GM18499 (cell line): ENCODE results near the gene DTNB.

Experiments
- ATAC-seq: cut with Tn5 transposase; IDR thresholded peaks from one replicate; pipeline ENCODE4 v1.9.1; 2021; ENCODE audit warnings: moderate number of reproducible peaks; ENCODE audit not compliant: insufficient read depth, unreplicated experiment

Gene DTNB

GRCh38 chr2:25595393-25595792, 78.0 kb downstream of the DTNB start:
- ATAC-seq, result no peak

GRCh38 chr2:25594991-25595390, 78.4 kb downstream of the DTNB start:
- ATAC-seq, result no peak

DNA sequence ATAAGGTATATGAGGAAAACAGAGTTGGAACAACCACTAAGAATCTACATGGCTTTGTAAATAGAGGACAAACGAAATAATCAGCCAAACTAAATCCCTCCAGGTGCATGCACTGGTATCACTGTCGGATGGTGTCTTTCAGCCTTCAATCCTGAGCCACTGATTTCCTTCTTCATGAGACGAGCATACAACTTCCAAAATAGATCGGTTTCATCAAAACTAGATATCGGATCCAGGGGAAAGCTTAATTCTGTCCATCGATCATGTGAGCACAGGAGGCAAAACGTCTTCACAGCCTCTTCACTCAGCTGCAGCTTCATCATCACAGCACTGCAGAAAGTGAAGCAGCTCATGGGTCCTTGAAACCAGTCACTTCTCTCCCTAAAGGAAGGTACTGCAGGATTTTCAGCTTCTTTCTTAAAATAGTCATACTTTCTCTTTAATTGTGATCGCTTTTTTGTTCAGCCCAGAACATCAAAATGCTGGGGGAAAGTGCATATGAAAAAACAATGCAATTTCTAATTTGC, 80.5 kb downstream of the DTNB start:
- ATAC-seq, result no peak

DNA sequence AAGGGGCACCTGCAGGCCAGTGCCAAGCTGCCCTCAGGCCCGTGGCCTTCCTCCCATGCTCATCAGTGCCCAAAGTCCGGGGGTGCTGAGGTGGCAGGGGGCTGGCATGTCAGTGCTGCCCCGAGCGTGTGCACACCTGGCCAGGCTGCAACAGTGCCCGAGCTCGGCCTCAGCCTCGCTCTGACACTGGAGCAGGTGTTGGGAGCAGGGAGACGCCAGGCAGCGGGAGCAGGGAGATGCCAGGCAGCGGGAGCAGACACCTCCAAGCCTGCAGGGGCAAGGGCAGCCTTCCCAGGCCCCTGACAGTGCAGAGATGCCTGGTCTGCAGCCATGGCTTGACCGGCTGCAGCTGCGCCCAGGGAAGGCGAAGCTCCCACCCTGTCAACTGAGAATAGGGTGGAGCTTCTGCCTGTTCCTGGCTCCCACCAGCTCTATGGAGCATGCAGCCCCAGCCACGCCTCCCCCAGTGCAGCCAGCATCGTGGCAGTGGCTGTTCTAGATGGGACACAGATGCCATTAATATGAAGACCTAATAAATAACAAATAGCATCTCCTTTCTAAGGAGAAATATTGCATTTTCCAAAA, 82.4 kb downstream of the DTNB start:
- no peak for ATAC-seq

DNA sequence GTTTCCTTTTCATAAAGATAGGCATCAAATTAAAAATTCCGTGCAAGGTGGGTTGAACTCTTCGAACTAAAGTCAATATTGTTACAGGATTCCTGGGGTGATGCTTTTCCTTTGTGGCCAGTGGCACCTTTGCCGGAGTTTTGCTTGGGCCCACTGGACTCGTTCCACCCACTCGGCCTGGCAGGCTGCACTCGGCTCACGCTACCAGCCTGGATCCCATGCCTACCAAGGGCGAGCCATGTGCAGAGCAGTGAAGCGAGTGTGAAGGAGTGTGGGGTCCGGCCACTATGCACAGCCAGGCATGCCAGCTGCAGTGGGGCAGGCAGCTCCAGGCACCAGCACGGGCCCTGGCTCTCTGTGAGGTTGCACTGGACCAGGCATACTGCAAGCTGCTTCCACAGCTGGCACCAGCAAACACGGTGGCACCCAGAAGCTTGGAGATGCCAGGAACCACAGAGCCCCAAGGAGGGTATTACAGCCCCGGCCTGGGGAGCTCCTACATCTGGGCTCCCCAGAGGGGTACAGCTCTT, 83.6 kb downstream of the DTNB start:
- ATAC-seq, result no peak

DNA sequence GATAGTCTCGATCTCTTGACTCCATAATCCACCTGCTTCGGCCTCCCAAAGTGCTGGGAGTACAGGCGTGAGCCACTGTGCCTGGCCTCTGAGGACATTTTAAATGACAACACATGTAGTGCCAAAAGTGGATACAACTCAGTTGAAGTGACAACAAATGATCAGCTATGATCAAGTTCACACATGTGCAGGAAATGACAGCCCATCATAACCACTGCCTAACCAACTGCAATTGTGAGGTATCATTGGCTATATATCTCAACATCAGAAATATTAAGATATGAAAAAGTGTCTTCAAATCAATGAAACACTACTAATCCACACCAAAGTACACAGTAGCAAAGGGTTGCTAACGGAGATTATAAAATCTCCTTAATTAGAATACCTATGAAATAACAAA, 84.8 kb downstream of the DTNB start:
- ATAC-seq, result no peak

DNA sequence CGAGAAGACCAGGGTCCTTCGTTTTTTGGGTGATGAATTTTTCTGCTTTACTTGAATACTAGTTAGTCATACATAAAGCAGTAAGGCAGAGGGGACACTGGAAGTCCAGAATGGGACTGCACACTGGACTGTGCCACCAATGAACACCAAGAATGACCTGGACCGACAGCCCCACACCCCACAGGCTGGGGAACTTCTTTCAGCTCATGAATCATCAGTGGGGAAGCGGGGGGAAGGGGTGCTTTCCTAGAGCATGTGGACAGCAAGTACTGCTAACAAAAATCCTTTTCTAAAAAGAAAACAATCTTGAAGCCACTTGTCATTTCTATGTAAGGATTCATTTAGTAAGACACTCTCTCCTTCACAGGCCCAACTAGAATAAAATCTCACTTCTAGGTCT, 86.0 kb downstream of the DTNB start:
- no peak for ATAC-seq

DNA sequence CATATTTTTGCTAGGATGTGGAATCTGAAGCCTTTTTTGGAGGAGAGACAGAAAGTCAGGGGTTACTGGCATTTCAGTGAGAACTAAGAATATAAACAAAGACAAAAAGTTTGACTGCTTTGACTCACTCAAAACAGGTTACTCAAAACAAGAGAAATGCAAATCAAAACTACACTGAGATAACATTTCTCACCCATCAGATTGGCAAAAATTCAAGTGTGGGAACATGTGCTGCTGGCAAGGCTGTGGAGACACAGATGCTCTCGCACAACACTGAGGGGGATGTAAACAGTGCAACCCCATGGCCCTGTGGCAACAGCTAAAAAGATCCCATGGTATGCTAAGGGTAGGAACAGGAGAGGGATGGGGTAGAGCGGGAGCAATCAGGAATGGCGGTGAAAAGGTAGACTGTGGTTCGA, 86.6 kb downstream of the DTNB start:
- peak; percentile 58 for ATAC-seq

DNA sequence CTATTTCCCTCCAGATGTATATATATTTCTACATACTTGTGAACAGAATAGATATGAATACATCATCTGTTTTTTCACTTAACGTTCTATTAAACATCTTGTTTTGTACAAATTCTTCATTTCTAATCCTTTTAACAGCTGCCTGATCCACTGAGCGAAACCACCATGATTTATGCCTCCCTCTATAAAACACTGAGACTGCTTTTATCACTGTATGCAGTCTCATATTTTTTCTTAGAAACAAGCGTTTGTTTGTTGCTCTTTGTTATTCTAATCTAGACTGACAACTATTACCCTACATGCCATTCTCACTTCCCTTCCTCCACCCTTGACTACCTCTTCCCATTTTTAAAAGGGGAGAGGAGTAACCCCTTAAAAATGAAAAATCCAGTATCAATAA, 88.2 kb downstream of the DTNB start:
- no peak for ATAC-seq

DNA sequence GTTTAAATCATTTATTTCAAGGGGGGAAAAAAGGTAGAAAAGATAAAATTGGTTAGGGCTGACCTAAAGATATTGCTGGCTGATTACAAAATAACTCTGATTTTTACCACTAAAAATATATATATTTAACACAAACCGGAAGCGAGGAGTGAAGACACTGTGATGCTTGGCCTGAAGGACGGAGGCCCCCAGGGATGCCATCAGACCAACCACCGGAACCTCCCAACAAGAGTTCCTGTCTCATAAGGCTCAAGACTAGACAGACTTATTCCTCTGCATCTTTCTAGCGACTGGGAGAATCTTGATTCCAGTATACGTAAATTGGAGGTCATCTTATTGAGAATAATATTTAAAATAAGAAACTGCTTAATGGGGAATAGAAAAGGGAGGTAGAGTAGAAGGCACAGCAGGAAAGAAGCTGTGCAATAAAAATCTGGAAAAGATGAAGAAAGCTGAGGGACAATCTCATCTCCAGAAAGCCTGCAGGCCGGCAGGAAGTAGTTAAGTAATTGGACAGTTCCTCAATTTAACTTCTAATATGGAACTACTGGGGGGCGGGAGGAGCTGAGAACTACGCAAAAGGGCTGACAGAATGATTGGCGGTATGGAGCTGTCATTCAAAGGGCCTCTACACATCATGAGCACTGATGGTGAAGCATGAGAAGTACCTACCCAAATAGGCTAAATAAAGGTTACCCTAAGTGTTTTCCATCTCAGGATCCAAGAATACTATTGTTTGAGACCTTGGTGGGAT, 91.1 kb downstream of the DTNB start:
- ATAC-seq, result no peak

GRCh38 chr2:25576596-25576995, 96.8 kb downstream of the DTNB start:
- no peak for ATAC-seq

DNA sequence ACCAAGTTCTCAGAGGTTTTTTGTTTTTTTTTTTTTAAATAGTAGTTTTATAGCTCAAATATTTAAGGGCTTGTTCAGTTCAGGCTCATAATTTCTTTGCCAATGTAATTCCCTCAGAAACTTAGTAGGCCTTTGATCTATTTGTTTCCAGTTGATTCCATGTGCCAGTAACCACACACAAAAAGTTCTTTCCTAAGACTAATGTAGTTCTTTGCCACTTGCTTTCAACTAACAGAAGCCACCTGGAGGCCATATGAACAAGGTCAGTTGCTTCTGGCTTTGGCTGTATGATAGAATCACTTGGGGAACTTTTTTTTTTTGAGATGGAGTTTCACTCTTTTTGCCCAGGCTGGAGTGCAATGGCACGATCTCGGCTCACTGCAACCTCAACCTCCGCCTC, 100.7 kb downstream of the DTNB start:
- no peak for ATAC-seq

- ATAC-seq, result no peak
Measured at GRCh38 chr2:25570161-25570845, 103.1 kb downstream of the DTNB start.

DNA sequence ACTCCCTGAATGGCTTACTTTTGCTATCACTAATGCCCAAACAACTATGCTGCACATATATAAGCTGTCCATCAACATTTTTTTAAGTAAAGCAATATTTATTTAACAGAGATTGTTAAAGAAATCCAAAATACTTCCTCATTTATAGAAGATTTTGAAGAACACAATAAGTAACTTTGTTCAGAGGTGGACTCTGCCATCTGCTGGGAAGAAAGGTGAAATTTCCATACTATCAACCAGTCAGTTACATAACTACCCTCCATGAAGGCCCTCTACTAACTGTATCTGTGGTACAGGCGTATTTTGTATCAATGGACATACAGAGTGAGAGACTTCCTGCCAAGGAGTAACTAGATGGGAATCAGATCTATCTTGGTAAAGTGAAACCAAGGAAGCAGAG, 106.0 kb downstream of the DTNB start:
- ATAC-seq, result no peak

- ATAC-seq, result no peak
Measured at GRCh38 chr2:25566694-25567093, 106.7 kb downstream of the DTNB start.

- ATAC-seq, result no peak
Measured at GRCh38 chr2:25566094-25566493, 107.3 kb downstream of the DTNB start.

GRCh38 chr2:25561136-25561850, 112.1 kb downstream of the DTNB start:
- no peak for ATAC-seq

- no peak for ATAC-seq
Measured at GRCh38 chr2:25559148-25559547, 114.2 kb downstream of the DTNB start.

GRCh38 chr2:25558262-25558661, 115.1 kb downstream of the DTNB start:
- ATAC-seq, result peak; percentile 69

- no peak for ATAC-seq
Measured at GRCh38 chr2:25557179-25558036, 116.0 kb downstream of the DTNB start.
